H9 (cell line): Measurements from ENCODE around the gene MYBPC2. TPM values are rescaled to one million over a fixed set of nuclear protein-coding genes. Genes with fewer than 3 reads are reported as not detected.

ENCODE experiments used
- DNase-seq: peaks from one replicate; pipeline ENCODE4 v3.0.0-alpha.2; 2017
- H2AFZ ChIP-seq: one replicate; pipeline ENCODE4 v1.6.1; 2013; ENCODE audit warnings: mild to moderate bottlenecking, low read length, control low read depth, moderate library complexity
- H2AK5ac ChIP-seq: 2 replicates; pipeline ENCODE4 v1.6.1; 2013; ENCODE audit warnings: low read length, control low read depth, mixed read lengths; ENCODE audit not compliant: insufficient read length
- H2BK120ac ChIP-seq: one replicate; pipeline ENCODE4 v1.6.1; 2013; ENCODE audit warnings: low read depth, mild to moderate bottlenecking, low read length, control low read depth, inconsistent platforms; ENCODE audit not compliant: poor library complexity, severe bottlenecking
- H2BK12ac ChIP-seq: 2 replicates; pipeline ENCODE4 v1.6.1; 2013; ENCODE audit warnings: low read length, control low read depth, mixed read lengths, low read depth; ENCODE audit not compliant: insufficient read length
- H2BK15ac ChIP-seq: 2 replicates; pipeline ENCODE4 v1.6.1; 2013; ENCODE audit warnings: low read depth, low read length, control low read depth
- H2BK20ac ChIP-seq: one replicate; pipeline ENCODE4 v1.6.1; 2013; ENCODE audit warnings: low read depth, mild to moderate bottlenecking, low read length, control low read depth, inconsistent platforms; ENCODE audit not compliant: poor library complexity, severe bottlenecking
- H2BK5ac ChIP-seq: 2 replicates; pipeline ENCODE4 v1.6.1; 2013; ENCODE audit warnings: low read length, control low read depth, mixed read lengths; ENCODE audit not compliant: insufficient read length
- H3K14ac ChIP-seq: 2 replicates; pipeline ENCODE4 v1.6.1; 2013; ENCODE audit warnings: low read length, control low read depth; ENCODE audit not compliant: insufficient read depth
- H3K18ac ChIP-seq: 2 replicates; pipeline ENCODE4 v1.6.1; 2013; ENCODE audit warnings: low read depth, mild to moderate bottlenecking, mixed read lengths, low read length, control low read depth; ENCODE audit not compliant: insufficient read length
- H3K23ac ChIP-seq: 2 replicates; pipeline ENCODE4 v1.6.1; 2013; ENCODE audit warnings: low read length, control low read depth, mixed read lengths, low read depth; ENCODE audit not compliant: insufficient read length
- H3K23me2 ChIP-seq: 2 replicates; pipeline ENCODE4 v1.6.1; 2013; ENCODE audit warnings: low read depth, mild to moderate bottlenecking, mixed read lengths, low read length, control low read depth; ENCODE audit not compliant: insufficient read length, poor library complexity, severe bottlenecking
- H3K27ac ChIP-seq: 2 replicates; pipeline ENCODE4 v1.5.1; 2013; ENCODE audit warnings: low read length, control low read depth, mixed read lengths, low read depth; ENCODE audit not compliant: insufficient read length
- H3K27me3 ChIP-seq: 2 replicates; pipeline ENCODE4 v1.6.1; 2013; ENCODE audit warnings: low read length, control low read depth, inconsistent platforms; ENCODE audit not compliant: insufficient read depth
- H3K4ac ChIP-seq: 2 replicates; pipeline ENCODE4 v1.6.1; 2013; ENCODE audit warnings: low read depth, mild to moderate bottlenecking, control low read depth, inconsistent platforms, low read length, moderate library complexity
- H3K4me1 ChIP-seq: 2 replicates; pipeline ENCODE4 v1.6.1; 2013; ENCODE audit warnings: low read length, control low read depth, inconsistent platforms; ENCODE audit not compliant: insufficient read depth
- H3K4me2 ChIP-seq: 2 replicates; pipeline ENCODE4 v1.6.1; 2013; ENCODE audit warnings: low read length, control low read depth, mixed read lengths; ENCODE audit not compliant: insufficient read length, insufficient read depth
- H3K56ac ChIP-seq: 2 replicates; pipeline ENCODE4 v1.6.1; 2013; ENCODE audit warnings: low read depth, mild to moderate bottlenecking, mixed read lengths, low read length, control low read depth; ENCODE audit not compliant: insufficient read length
- H3K79me1 ChIP-seq: 2 replicates; pipeline ENCODE4 v1.6.1; 2013; ENCODE audit warnings: low read depth, mild to moderate bottlenecking, moderate library complexity, low read length, control low read depth, inconsistent platforms; ENCODE audit not compliant: insufficient read depth, poor library complexity, severe bottlenecking
- H3K79me2 ChIP-seq: 2 replicates; pipeline ENCODE4 v1.6.1; 2013; ENCODE audit warnings: low read length, control low read depth, inconsistent platforms; ENCODE audit not compliant: insufficient read depth
- H3K9ac ChIP-seq: 2 replicates; pipeline ENCODE4 v1.6.1; 2013; ENCODE audit warnings: low read length, control low read depth, mixed read lengths; ENCODE audit not compliant: insufficient read length; ENCODE audit errors: extremely low read depth
- H3K9me3 ChIP-seq: one replicate; pipeline ENCODE4 v1.6.1; 2013; ENCODE audit warnings: low read depth, low read length, inconsistent platforms; ENCODE audit not compliant: control insufficient read depth
- H3T11ph ChIP-seq: one replicate; pipeline ENCODE4 v1.6.1; 2013; ENCODE audit warnings: mild to moderate bottlenecking, low read length, control low read depth, inconsistent platforms
- H4K20me1 ChIP-seq: one replicate; pipeline ENCODE4 v1.6.1; 2013; ENCODE audit not compliant: control insufficient read depth, insufficient read length, insufficient read depth
- H4K5ac ChIP-seq: 2 replicates; pipeline ENCODE4 v1.6.1; 2013; ENCODE audit warnings: low read depth, mild to moderate bottlenecking, mixed read lengths, low read length, control low read depth; ENCODE audit not compliant: insufficient read length
- H4K8ac ChIP-seq: replicated peaks from 2 replicates; pipeline ENCODE4 v1.6.1; 2013; ENCODE audit warnings: low read length, control low read depth, mixed read lengths, low read depth; ENCODE audit not compliant: insufficient read length
- H4K91ac ChIP-seq: 2 replicates; pipeline ENCODE4 v1.6.1; 2013; ENCODE audit warnings: low read depth, mild to moderate bottlenecking, moderate library complexity, mixed read lengths, low read length, control low read depth; ENCODE audit not compliant: insufficient read length
- H3K27ac Mint-ChIP-seq, 3 experiments: 2 replicates in 2 of 3; 3 replicates in 1 of 3; pipeline ENCODE4 v1.8.0; 2020 to 2021; ENCODE audit warnings: mixed read lengths in 3 of 3, mild to moderate bottlenecking in 1 of 3, moderate library complexity in 1 of 3
- H3K27me3 Mint-ChIP-seq: 2 replicates; pipeline ENCODE4 v1.8.0; 2021; ENCODE audit warnings: low read depth, mild to moderate bottlenecking, moderate library complexity, mixed read lengths
- H3K36me3 Mint-ChIP-seq, 3 experiments: 2 replicates in 2 of 3; 3 replicates in 1 of 3; pipeline ENCODE4 v1.8.0; 2020 to 2021; ENCODE audit warnings: low read depth in 3 of 3, mixed read lengths in 3 of 3; ENCODE audit not compliant: insufficient read depth in 1 of 3
- H3K4me1 Mint-ChIP-seq, 2 experiments: 2 replicates each; pipeline ENCODE4 v1.8.0; 2020; ENCODE audit warnings: mixed read lengths in 2 of 2
- H3K4me3 Mint-ChIP-seq, 2 experiments: 2 replicates in 1 of 2; 3 replicates in 1 of 2; pipeline ENCODE4 v1.8.0; 2020 to 2021; ENCODE audit warnings: mild to moderate bottlenecking in 2 of 2, mixed read lengths in 2 of 2, moderate library complexity in 1 of 2
- H3K9me3 Mint-ChIP-seq, 2 experiments: 2 replicates in 1 of 2; 3 replicates in 1 of 2; pipeline ENCODE4 v1.8.0; 2020; ENCODE audit warnings: mild to moderate bottlenecking in 2 of 2, mixed read lengths in 2 of 2, moderate library complexity in 1 of 2
- WGBS: extraction: QIAGEN DNeasy Blood & Tissue Kit; methylation state at CpG from one replicate; pipeline ENCODE4 v1.1.7; 2013; ENCODE audit warnings: missing lambda C conversion rate, low lambda C conversion rate, mixed read lengths; ENCODE audit not compliant: insufficient read length; ENCODE audit errors: extremely low coverage; 5-methylcytosine and 5-hydroxymethylcytosine counted together
- total RNA-seq: library from RNA; stranded (reverse); gene quantifications from 2 replicates; pipeline ENCODE4 v1.2.1, GENCODE V29; 2021
- TF ChIP-seq, protein P1 (sequence below): fragments of 200-600 bp; sonication (generic); conservative IDR thresholded peaks from 3 replicates; pipeline ENCODE4 v1.8.0; 2021; ENCODE audit warnings: antibody characterized with exemption, mild to moderate bottlenecking

The MYBPC2 gene
- total RNA-seq, 1 experiment from 2014 or later, result 4.9 TPM

DNA sequence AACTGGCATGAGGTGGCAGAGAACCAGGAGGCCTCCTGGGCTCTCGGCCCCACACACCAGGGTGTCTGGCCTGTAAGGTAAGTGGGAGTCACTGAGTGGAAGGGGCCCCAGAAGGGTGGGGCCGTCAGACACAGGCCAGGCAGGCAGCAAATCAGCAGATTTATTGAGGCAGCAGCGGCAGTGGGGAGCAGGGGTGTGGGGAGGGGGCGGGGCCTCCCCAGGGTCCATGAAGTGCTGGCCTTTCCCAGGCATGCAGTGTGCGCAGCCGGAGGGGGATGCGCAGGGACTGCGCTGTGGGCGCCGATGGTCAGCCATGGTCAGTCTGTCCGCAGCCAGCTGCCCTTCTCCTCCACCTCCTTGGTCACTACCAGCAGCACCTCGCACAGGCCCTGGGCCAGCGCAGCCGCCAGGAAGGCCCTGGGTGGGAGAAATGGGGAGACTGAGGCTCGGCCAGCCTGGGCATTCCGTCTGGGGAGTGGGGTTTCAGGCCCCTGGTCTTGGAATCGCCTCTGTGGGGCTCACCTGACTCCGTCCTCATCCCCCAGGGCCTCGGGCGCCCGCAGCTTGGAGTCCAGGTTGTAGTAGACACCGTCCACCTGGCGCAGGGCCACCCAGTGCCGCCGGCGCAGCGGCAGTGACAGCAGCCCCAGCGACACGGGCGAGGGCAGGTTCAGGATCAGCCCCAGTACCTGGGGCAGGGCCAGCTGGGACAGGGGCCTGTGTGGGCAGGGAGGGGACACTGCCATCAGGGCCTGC, 73.3 kb downstream of the MYBPC2 start:
- no peak overlapping the region for H4K5ac ChIP-seq
- no peak overlapping the region for H3K56ac ChIP-seq
- no peak for DNase-seq
- H2AK5ac ChIP-seq, result no peak overlapping the region
- no peak overlapping the region for H2AFZ ChIP-seq
- H3K27me3 ChIP-seq, result peaks cover 2% of the 10 kb centered on the region; the same call in 1 of the 2 replicates
- H3K27ac ChIP-seq, result no peak overlapping the region
- H3K9ac ChIP-seq, result no peak overlapping the region
- no peak overlapping the region for H4K91ac ChIP-seq
- H3K4me2 ChIP-seq, result no peak overlapping the region
- Mint-ChIP-seq H3K27me3 (peaks cover 35% of the 10 kb centered on the region), H3K27ac (no peak overlapping the region), H3K9me3 (no peaks in the 10 kb centered on the region; a peak in 1 of 5 replicates), H3K36me3 (no peaks in the 10 kb centered on the region; a peak in 3 of 7 replicates), H3K4me1 (peaks cover 5 to 11% of the 10 kb centered on the region in 2 experiments; a peak in 3 of 4 replicates), H3K4me3 (no peak overlapping the region)
- no peak overlapping the region for H2BK15ac ChIP-seq
- no peaks in the 10 kb centered on the region for H4K20me1 ChIP-seq
- H2BK20ac ChIP-seq, result no peak overlapping the region
- no CpG with 5 or more reads among the region's 30 CpGs for WGBS
- no peak overlapping the region for H2BK12ac ChIP-seq
- no peaks in the 10 kb centered on the region for H3K79me2 ChIP-seq
- no peak overlapping the region for H3K18ac ChIP-seq
- no peaks in the 10 kb centered on the region for H3K79me1 ChIP-seq
- H3K14ac ChIP-seq, result no peak overlapping the region; the same call in 1 of the 2 replicates
- H2BK5ac ChIP-seq, result no peak overlapping the region
- H3K9me3 ChIP-seq, result no peaks in the 10 kb centered on the region
- H3K4me1 ChIP-seq, result no peaks in the 10 kb centered on the region
- no peak overlapping the region for H3K23ac ChIP-seq
- H3K23me2 ChIP-seq, result no peaks in the 10 kb centered on the region
- no peak overlapping the region for H3T11ph ChIP-seq
- TF ChIP-seq, protein P1, sequence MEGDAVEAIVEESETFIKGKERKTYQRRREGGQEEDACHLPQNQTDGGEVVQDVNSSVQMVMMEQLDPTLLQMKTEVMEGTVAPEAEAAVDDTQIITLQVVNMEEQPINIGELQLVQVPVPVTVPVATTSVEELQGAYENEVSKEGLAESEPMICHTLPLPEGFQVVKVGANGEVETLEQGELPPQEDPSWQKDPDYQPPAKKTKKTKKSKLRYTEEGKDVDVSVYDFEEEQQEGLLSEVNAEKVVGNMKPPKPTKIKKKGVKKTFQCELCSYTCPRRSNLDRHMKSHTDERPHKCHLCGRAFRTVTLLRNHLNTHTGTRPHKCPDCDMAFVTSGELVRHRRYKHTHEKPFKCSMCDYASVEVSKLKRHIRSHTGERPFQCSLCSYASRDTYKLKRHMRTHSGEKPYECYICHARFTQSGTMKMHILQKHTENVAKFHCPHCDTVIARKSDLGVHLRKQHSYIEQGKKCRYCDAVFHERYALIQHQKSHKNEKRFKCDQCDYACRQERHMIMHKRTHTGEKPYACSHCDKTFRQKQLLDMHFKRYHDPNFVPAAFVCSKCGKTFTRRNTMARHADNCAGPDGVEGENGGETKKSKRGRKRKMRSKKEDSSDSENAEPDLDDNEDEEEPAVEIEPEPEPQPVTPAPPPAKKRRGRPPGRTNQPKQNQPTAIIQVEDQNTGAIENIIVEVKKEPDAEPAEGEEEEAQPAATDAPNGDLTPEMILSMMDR, result no peak
- no peak overlapping the region for H4K8ac ChIP-seq
- no peak overlapping the region for H2BK120ac ChIP-seq
- no peak overlapping the region for H3K4ac ChIP-seq
